B cell (primary cell): ENCODE results near the gene ARHGEF6. TPM values are rescaled to one million over a fixed set of nuclear protein-coding genes. Genes with fewer than 3 reads are reported as not detected.
"Not testable (repeated sequence)": the region's sequence is repeated elsewhere in the genome, so short reads cannot be mapped to it uniquely, and the experiment has no call there.

Experiments used
- ATAC-seq: fragments of 200-7000 bp; cut with Tn5 transposase; one replicate; pipeline ENCODE4 v1.10.0; 2021; ENCODE audit warnings: low read depth, mild to moderate bottlenecking, moderate number of reproducible peaks, moderate library complexity
- CTCF ChIA-PET: fragments of 350-600 bp; sonication (Branson Sonifier 250); formaldehyde crosslinking; loops from one replicate; lab custom pipeline; 2021; ENCODE audit warnings: antibody characterized with exemption, inconsistent platforms; lab: Charles Lee
- POLR2A ChIA-PET: fragments of 350-600 bp; sonication (Branson Sonifier 250); formaldehyde crosslinking; loops from one replicate; lab custom pipeline; 2021; ENCODE audit warnings: antibody characterized with exemption; lab: Charles Lee
- DNase-seq: peaks from one replicate; pipeline ENCODE4 v3.0.0; 2013
- H2AFZ ChIP-seq: 2 replicates; pipeline ENCODE4 v1.6.1; 2012; ENCODE audit warnings: mild to moderate bottlenecking, low read depth, low read length; ENCODE audit not compliant: insufficient read depth, poor library complexity, severe bottlenecking
- H3K27ac ChIP-seq, 2 donors: 1 replicate in 1 of 2; 2 replicates in 1 of 2; pipeline ENCODE4 v1.5.1; 2012 to 2013; ENCODE audit warnings: low read length in 2 of 2, mild to moderate bottlenecking in 2 of 2, moderate library complexity in 1 of 2
- H3K27me3 ChIP-seq, 4 experiments: fragments of 200-600 bp in 1 of 4; sonication (generic) in 1 of 4; replicated peaks in 1 of 4; 1 replicate in 2 of 4; 2 replicates in 2 of 4; pipeline versions ENCODE4 v1.6.1 to v1.7.0; 2013 to 2016; ENCODE audit warnings: low read length in 3 of 4, mild to moderate bottlenecking in 2 of 4, mixed read lengths in 1 of 4, moderate library complexity in 1 of 4; ENCODE audit not compliant: insufficient read depth in 4 of 4, control insufficient read depth in 3 of 4; ENCODE audit errors: control extremely low read depth in 1 of 4
- H3K36me3 ChIP-seq, 2 experiments: replicated peaks in 1 of 2; 1 replicate in 1 of 2; 2 replicates in 1 of 2; pipeline versions ENCODE4 v1.6.1 to v1.7.1; 2013; ENCODE audit warnings: low read length in 1 of 2; ENCODE audit not compliant: insufficient read depth in 2 of 2, control insufficient read depth in 1 of 2; ENCODE audit errors: control extremely low read depth in 1 of 2, extremely low read depth in 1 of 2
- H3K4me1 ChIP-seq, 2 donors: fragments of 200-600 bp in 1 of 2; sonication (generic) in 1 of 2; 1 replicate in 1 of 2; 2 replicates in 1 of 2; pipeline versions ENCODE4 v1.5.1 to v1.6.1; 2013 to 2017; ENCODE audit warnings: low read length in 2 of 2; ENCODE audit not compliant: control insufficient read depth in 2 of 2, insufficient read depth in 2 of 2
- H3K4me2 ChIP-seq: replicated peaks from 2 replicates; pipeline ENCODE3; 2012; ENCODE audit warnings: mild to moderate bottlenecking, low read depth, low read length; ENCODE audit not compliant: poor library complexity, severe bottlenecking
- H3K4me3 ChIP-seq, 5 experiments: fragments of 200-600 bp in 1 of 5; sonication (generic) in 1 of 5; 1 replicate in 3 of 5; 2 replicates in 2 of 5; pipeline versions ENCODE4 v1.5.1 to v1.7.0; 2011 to 2016; ENCODE audit warnings: low read length in 4 of 5, mild to moderate bottlenecking in 4 of 5, low read depth in 2 of 5, control low read depth in 1 of 5, moderate library complexity in 1 of 5; ENCODE audit not compliant: insufficient read depth in 1 of 5; ENCODE audit errors: control extremely low read depth in 1 of 5, extremely low read depth in 1 of 5
- H3K79me2 ChIP-seq: fragments of 200-600 bp; sonication (generic); one replicate; pipeline ENCODE4 v1.6.0; 2016; ENCODE audit warnings: low read length; ENCODE audit not compliant: control insufficient read depth, insufficient read depth
- H3K9ac ChIP-seq: fragments of 200-600 bp; sonication (generic); 2 replicates; pipeline ENCODE4 v1.6.1; 2017; ENCODE audit warnings: mild to moderate bottlenecking, low read length, moderate library complexity
- H3K9me3 ChIP-seq, 3 donors: one replicate each; pipeline versions ENCODE4 v1.6.1 to v1.7.1; 2013; ENCODE audit warnings: low read length in 2 of 3; ENCODE audit not compliant: control insufficient read depth in 2 of 3, insufficient read depth in 1 of 3; ENCODE audit errors: control extremely low read depth in 1 of 3
- H4K20me1 ChIP-seq: 2 replicates; pipeline ENCODE4 v1.6.0; 2012; ENCODE audit warnings: mild to moderate bottlenecking, low read length; ENCODE audit not compliant: insufficient read depth, control insufficient read depth, poor library complexity, severe bottlenecking
- H3K27ac Mint-ChIP-seq: one replicate; pipeline ENCODE4 v1.8.0; 2021; ENCODE audit warnings: mixed read lengths
- H3K27me3 Mint-ChIP-seq: one replicate; pipeline ENCODE4 v1.8.0; 2021; ENCODE audit warnings: mixed read lengths
- H3K4me1 Mint-ChIP-seq: one replicate; pipeline ENCODE4 v1.8.0; 2021; ENCODE audit warnings: mixed read lengths
- H3K4me3 Mint-ChIP-seq: one replicate; pipeline ENCODE4 v1.8.0; 2021; ENCODE audit warnings: mixed read lengths
- H3K9me3 Mint-ChIP-seq: one replicate; pipeline ENCODE4 v1.8.0; 2022; ENCODE audit warnings: mixed read lengths; ENCODE audit not compliant: insufficient read depth
- EZH2 ChIP-seq: IDR thresholded peaks from 2 replicates; pipeline ENCODE4 v1.6.1; 2012; ENCODE audit warnings: borderline replicate concordance, low read depth, mild to moderate bottlenecking, moderate library complexity, low read length; ENCODE audit not compliant: insufficient read depth, poor library complexity, severe bottlenecking
- WGBS: methylation state at CpG from one replicate; pipeline ENCODE4 v1.1.5; 2013; ENCODE audit warnings: missing lambda C conversion rate; ENCODE audit not compliant: insufficient coverage; 5-methylcytosine and 5-hydroxymethylcytosine counted together
- intact Hi-C: fragments of 100-400 bp; cut with micrococcal nuclease; formaldehyde crosslinking; loops from one replicate; pipeline ENCODE4 v1.10.0; 2022
- polyA plus RNA-seq: library from polyadenylated mRNA; depleted of rRNA; stranded (reverse); fragments of >200 nt; gene quantifications from 2 replicates; pipeline ENCODE4 v1.2.3, GENCODE V29; 2012
- total RNA-seq, 2 donors: library from RNA; stranded (reverse); fragments of 120-200 nt in 1 of 2; gene quantifications; 1 replicate in 1 of 2; 2 replicates in 1 of 2; pipeline versions ENCODE4 v1.2.3 to v1.2.4, GENCODE V29; 2013 to 2022
- TF ChIP-seq, protein P1 (sequence below): fragments of 200-600 bp; IDR thresholded peaks from one replicate; pipeline ENCODE4 v1.8.0; 2022; ENCODE audit warnings: antibody characterized with exemption, mild to moderate bottlenecking

ARHGEF6 gene
- total and polyA plus RNA-seq, 2 donors (not counting 1 experiment from before 2014, with no cell fraction given), result 29.6 to 43.4 TPM

DNA sequence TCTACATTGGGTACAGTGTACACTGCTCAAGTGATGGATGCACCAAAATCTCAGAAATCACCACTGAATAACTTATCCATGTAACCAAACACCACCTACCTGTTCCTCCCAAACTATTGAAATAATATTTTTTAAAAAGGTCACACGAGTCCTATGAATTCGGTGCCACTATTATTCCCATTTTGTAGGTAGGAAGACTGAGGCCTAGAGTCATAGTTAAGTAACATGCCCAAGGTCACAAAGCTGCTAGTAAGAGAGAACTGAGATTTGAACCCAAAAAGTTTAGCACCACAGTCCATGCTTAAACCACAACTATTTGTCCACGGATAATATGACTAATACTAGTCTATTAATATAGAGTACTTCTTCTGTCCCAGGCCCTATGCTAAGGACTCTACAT lies 2.7 kb downstream of the ARHGEF6 start:
- POLR2A ChIA-PET, result interaction anchor here (5.7 kb wide), 1 partner anchor 10 kb away, joined by 27 read pairs; no protein-coding TSS in a partner anchor
- Mint-ChIP-seq H3K4me3 (no peak overlapping the region), H3K27me3 (no peaks in the 10 kb centered on the region), H3K4me1 (peaks cover 61% of the 10 kb centered on the region), H3K9me3 (no peaks in the 10 kb centered on the region), H3K27ac (peak overlapping the region; percentile 42)
- Histone ChIP-seq H2AFZ (no peak overlapping the region), H3K27me3 (no peaks in the 10 kb centered on the region), H4K20me1 (no peaks in the 10 kb centered on the region), H3K4me1 (peaks cover 30 to 38% of the 10 kb centered on the region in 2 donors), H3K4me2 (peak overlapping the region; percentile 61), H3K27ac (peak overlapping the region in 1 of 2 donors; percentile 88), H3K4me3 (no peak overlapping the region), H3K9me3 (no peaks in the 10 kb centered on the region), H3K9ac (no peak overlapping the region), H3K79me2 (peaks cover 61% of the 10 kb centered on the region), H3K36me3 (peaks cover 0 to 3% of the 10 kb centered on the region in 2 experiments)
- no CpG with 5 or more reads among the region's 3 CpGs for WGBS
- no peak for TF ChIP-seq EZH2
- TF ChIP-seq, protein P1, sequence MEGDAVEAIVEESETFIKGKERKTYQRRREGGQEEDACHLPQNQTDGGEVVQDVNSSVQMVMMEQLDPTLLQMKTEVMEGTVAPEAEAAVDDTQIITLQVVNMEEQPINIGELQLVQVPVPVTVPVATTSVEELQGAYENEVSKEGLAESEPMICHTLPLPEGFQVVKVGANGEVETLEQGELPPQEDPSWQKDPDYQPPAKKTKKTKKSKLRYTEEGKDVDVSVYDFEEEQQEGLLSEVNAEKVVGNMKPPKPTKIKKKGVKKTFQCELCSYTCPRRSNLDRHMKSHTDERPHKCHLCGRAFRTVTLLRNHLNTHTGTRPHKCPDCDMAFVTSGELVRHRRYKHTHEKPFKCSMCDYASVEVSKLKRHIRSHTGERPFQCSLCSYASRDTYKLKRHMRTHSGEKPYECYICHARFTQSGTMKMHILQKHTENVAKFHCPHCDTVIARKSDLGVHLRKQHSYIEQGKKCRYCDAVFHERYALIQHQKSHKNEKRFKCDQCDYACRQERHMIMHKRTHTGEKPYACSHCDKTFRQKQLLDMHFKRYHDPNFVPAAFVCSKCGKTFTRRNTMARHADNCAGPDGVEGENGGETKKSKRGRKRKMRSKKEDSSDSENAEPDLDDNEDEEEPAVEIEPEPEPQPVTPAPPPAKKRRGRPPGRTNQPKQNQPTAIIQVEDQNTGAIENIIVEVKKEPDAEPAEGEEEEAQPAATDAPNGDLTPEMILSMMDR, result no peak
- DNase-seq (no peak), ATAC-seq (no peak)
- CTCF ChIA-PET, result interaction anchor here (0.9 kb wide), 1 partner anchor 83 kb away, joined by 3 read pairs; no protein-coding TSS in a partner anchor
- intact Hi-C loops, result loop anchor here (5.0 kb wide), 1 partner anchor 61 kb away; no protein-coding TSS in a partner anchor

DNA sequence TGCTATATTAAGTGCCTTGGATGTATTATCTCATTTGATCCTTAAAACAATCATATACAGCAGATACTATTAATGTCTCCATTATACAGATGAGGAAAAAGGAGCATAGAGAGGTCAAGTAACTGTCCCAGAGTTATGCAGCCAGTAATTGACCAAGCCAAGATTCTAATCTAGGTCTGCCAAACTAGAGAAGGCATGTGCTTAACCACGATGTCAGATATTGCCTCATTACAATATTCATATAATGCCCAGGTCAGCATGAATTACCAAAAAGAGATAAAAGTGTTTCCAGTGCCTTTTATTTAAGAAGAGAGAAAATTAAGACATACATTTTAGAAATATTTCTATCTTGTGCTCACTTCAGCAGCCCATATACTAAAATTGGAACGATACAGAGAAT lies 7.1 kb downstream of the ARHGEF6 start:
- Histone ChIP-seq H3K9me3 (no peaks in the 10 kb centered on the region), H3K4me2 (no peak overlapping the region), H3K36me3 (peaks cover 0 to 6% of the 10 kb centered on the region in 2 experiments), H3K4me1 (peaks cover 16 to 20% of the 10 kb centered on the region in 2 donors), H3K27me3 (no peaks in the 10 kb centered on the region), H3K79me2 (peaks cover 91% of the 10 kb centered on the region), H3K4me3 (no peak overlapping the region), H2AFZ (no peak overlapping the region), H3K27ac (no peak overlapping the region), H3K9ac (no peak overlapping the region), H4K20me1 (no peaks in the 10 kb centered on the region)
- TF ChIP-seq, protein P1, result no peak
- no peak for TF ChIP-seq EZH2
- CTCF ChIA-PET, result no interaction called here
- Mint-ChIP-seq H3K27me3 (no peaks in the 10 kb centered on the region), H3K9me3 (no peaks in the 10 kb centered on the region), H3K27ac (no peak overlapping the region), H3K4me3 (no peak overlapping the region), H3K4me1 (peaks cover 47% of the 10 kb centered on the region)
- POLR2A ChIA-PET, result no interaction called here
- no CpG with 5 or more reads among the region's 2 CpGs for WGBS
- no peak for DNase-seq
- intact Hi-C loops, result no loop called here
- no peak for ATAC-seq

DNA sequence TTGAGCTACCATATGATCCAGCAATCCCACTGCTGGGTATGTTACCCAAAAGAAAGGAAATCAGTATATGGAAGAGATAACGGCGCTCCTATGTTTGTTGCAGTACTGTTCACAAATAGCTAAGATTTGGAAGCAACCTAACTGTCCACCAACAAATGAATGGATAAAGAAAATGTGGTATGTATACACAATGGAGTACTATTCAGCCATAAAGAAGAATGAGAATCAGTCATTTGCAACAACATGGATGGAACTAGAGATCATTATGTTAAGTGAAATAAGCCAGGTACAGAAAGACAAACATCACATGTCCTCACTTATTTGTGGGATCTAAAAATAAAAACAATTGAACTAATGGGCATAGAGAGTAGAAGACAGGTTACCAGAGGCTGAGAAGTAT lies 8.9 kb downstream of the ARHGEF6 start:
- not testable (repeated sequence) for H3K27ac Mint-ChIP-seq, ATAC-seq

More for the DNA sequence above, 8.9 kb downstream of the ARHGEF6 start:
- peaks cover 41% of the 10 kb centered on the region for H3K4me1 Mint-ChIP-seq
- H3K27ac ChIP-seq, H4K20me1 ChIP-seq, H3K4me2 ChIP-seq, CTCF ChIA-PET, H3K4me3 ChIP-seq, H3K4me3 Mint-ChIP-seq, intact Hi-C loops, H3K36me3 ChIP-seq, H3K9me3 Mint-ChIP-seq, POLR2A ChIA-PET, H3K9ac ChIP-seq, H2AFZ ChIP-seq, H3K9me3 ChIP-seq, DNase-seq, H3K27me3 Mint-ChIP-seq, H3K27me3 ChIP-seq: not testable (repeated sequence)
- peaks cover 16 to 17% of the 10 kb centered on the region in 2 donors for H3K4me1 ChIP-seq
- no CpG with 5 or more reads among the region's 2 CpGs for WGBS
- H3K79me2 ChIP-seq, result peaks cover 81% of the 10 kb centered on the region
